SK-N-SH (cell line): ENCODE measurements around the gene TTN. TPM values are rescaled to one million over a fixed set of nuclear protein-coding genes. Genes with fewer than 3 reads are reported as not detected.

Source experiments
- CTCF ChIA-PET: fragments of 300-600, 350-600 bp; formaldehyde crosslinking; extraction: SDS; loops from one replicate; lab custom pipeline; 2021; lab: Yijun Ruan, JAX
- POLR2A ChIA-PET: fragments of 350-600 bp; sonication (Branson Sonifier 250); formaldehyde crosslinking; extraction: SDS; loops from one replicate; lab custom pipeline; 2020; ENCODE audit warnings: antibody characterized with exemption, inconsistent platforms; lab: Yijun Ruan, JAX
- DNase-seq: peaks from one replicate; pipeline ENCODE4 v3.0.0; 2012
- H2AFZ ChIP-seq: fragments of 200-600 bp; sonication (generic); 2 replicates; pipeline ENCODE4 v1.8.1; 2016; ENCODE audit warnings: antibody characterized with exemption, mild to moderate bottlenecking, low read depth
- H3F3A ChIP-seq: fragments of 200-600 bp; sonication (generic); replicated peaks from 2 replicates; pipeline ENCODE3; 2016; ENCODE audit warnings: antibody characterized with exemption, mild to moderate bottlenecking; ENCODE audit not compliant: insufficient read depth
- H3K27ac ChIP-seq, 2 experiments: fragments of 200-500 bp in 1 of 2; fragments of 200-600 bp in 1 of 2; sonication (Bioruptor generic) in 1 of 2; sonication (generic), shearing (Covaris generic) in 1 of 2; 2 replicates each; pipeline versions ENCODE4 v1.5.1 to v1.6.1; 2014 to 2016; ENCODE audit warnings: low read depth in 2 of 2, inconsistent platforms in 1 of 2, low read length in 1 of 2, mild to moderate bottlenecking in 1 of 2, mixed read lengths in 1 of 2
- H3K27me3 ChIP-seq: fragments of 200-600 bp; sonication (generic), shearing (Covaris generic); 2 replicates; pipeline ENCODE4 v1.6.1; 2016; ENCODE audit warnings: mixed run types; ENCODE audit not compliant: insufficient read depth
- H3K36me3 ChIP-seq, 2 experiments: fragments of 200-500 bp in 1 of 2; fragments of 200-600 bp in 1 of 2; sonication (Bioruptor generic) in 1 of 2; sonication (generic) in 1 of 2; replicated peaks in 1 of 2; 2 replicates each; pipeline versions ENCODE3 to v1.5.1; 2014 to 2016; ENCODE audit warnings: low read length in 1 of 2, mild to moderate bottlenecking in 1 of 2; ENCODE audit not compliant: insufficient read depth in 2 of 2, control insufficient read depth in 1 of 2
- H3K4me1 ChIP-seq, 2 experiments: fragments of 200-500 bp in 1 of 2; fragments of 200-600 bp in 1 of 2; sonication (Bioruptor generic) in 1 of 2; sonication (generic), shearing (Covaris generic) in 1 of 2; 2 replicates each; pipeline versions ENCODE4 v1.5.1 to v1.6.1; 2014 to 2016; ENCODE audit warnings: low read depth in 1 of 2, low read length in 1 of 2, mixed run types in 1 of 2; ENCODE audit not compliant: insufficient read depth in 2 of 2, control insufficient read depth in 1 of 2
- H3K4me2 ChIP-seq: fragments of 200-600 bp; sonication (generic), shearing (Covaris generic); 2 replicates; pipeline ENCODE4 v1.6.1; 2017; ENCODE audit warnings: mixed run types
- H3K4me3 ChIP-seq, 2 experiments: fragments of 200-500 bp in 1 of 2; fragments of 200-600 bp in 1 of 2; sonication (Bioruptor generic) in 1 of 2; sonication (generic), shearing (Covaris generic) in 1 of 2; 2 replicates each; pipeline versions ENCODE4 v1.5.1 to v1.8.1; 2014 to 2016; ENCODE audit warnings: low read depth in 2 of 2, inconsistent platforms in 1 of 2, low read length in 1 of 2, mild to moderate bottlenecking in 1 of 2, mixed read lengths in 1 of 2, moderate library complexity in 1 of 2
- H3K79me2 ChIP-seq: fragments of 200-600 bp; sonication (generic); 2 replicates; pipeline ENCODE4 v1.8.1; 2017; ENCODE audit warnings: mild to moderate bottlenecking; ENCODE audit not compliant: insufficient read depth
- H3K9ac ChIP-seq: fragments of 200-600 bp; sonication (generic); 2 replicates; pipeline ENCODE4 v1.6.1; 2017; ENCODE audit warnings: mixed run types
- H3K9me2 ChIP-seq: fragments of 200-600 bp; sonication (generic); 2 replicates; pipeline ENCODE4 v1.6.1; 2017; ENCODE audit warnings: mixed run types
- H3K9me3 ChIP-seq: fragments of 200-600 bp; sonication (generic); 2 replicates; pipeline ENCODE4 v1.6.1; 2017; ENCODE audit warnings: mixed run types, mild to moderate bottlenecking, moderate library complexity
- H4K20me1 ChIP-seq: fragments of 200-600 bp; sonication (generic); 2 replicates; pipeline ENCODE4 v1.6.1; 2017; ENCODE audit warnings: mild to moderate bottlenecking, mixed run types; ENCODE audit not compliant: insufficient read depth
- ELF1 ChIP-seq: IDR thresholded peaks from 2 replicates; pipeline ENCODE4 v1.4.0; 2012
- EZH2phosphoT487 ChIP-seq: fragments of 200-600 bp; sonication (generic); IDR thresholded peaks from 2 replicates; pipeline ENCODE4 v1.6.1; 2017; ENCODE audit warnings: low read depth, mixed run types, mild to moderate bottlenecking, antibody characterized with exemption, moderate library complexity, borderline replicate concordance
- FOSL2 ChIP-seq: IDR thresholded peaks from 2 replicates; pipeline ENCODE4 v1.4.0; 2012; ENCODE audit warnings: low read depth, mild to moderate bottlenecking, moderate library complexity, borderline replicate concordance
- JUND ChIP-seq: IDR thresholded peaks from 2 replicates; pipeline ENCODE4 v1.4.0; 2012
- MAX ChIP-seq: IDR thresholded peaks from 2 replicates; pipeline ENCODE4 v1.4.0; 2012; ENCODE audit warnings: low read depth
- PBX3 ChIP-seq: IDR thresholded peaks from 2 replicates; pipeline ENCODE4; 2012
- RFX5 ChIP-seq: IDR thresholded peaks from 2 replicates; pipeline ENCODE4 v1.6.1; 2012; ENCODE audit warnings: mild to moderate bottlenecking, improper control_type of control experiment, low read length
- RXRA ChIP-seq: IDR thresholded peaks from 2 replicates; pipeline ENCODE4 v1.4.0; 2012; ENCODE audit warnings: low read depth, mild to moderate bottlenecking, borderline replicate concordance
- SIN3A ChIP-seq: IDR thresholded peaks from 2 replicates; pipeline ENCODE4 v1.6.1; 2012; ENCODE audit warnings: low read depth, mild to moderate bottlenecking, low read length, moderate library complexity, borderline replicate concordance
- SMC3 ChIP-seq: IDR thresholded peaks from 2 replicates; pipeline ENCODE4 v1.6.1; 2012; ENCODE audit warnings: low read depth, low read length, improper control_type of control experiment
- TCF12 ChIP-seq: IDR thresholded peaks from 2 replicates; pipeline ENCODE4 v1.4.0; 2012
- TEAD4 ChIP-seq: IDR thresholded peaks from 2 replicates; pipeline ENCODE4 v1.4.0; 2012; ENCODE audit warnings: mild to moderate bottlenecking, borderline replicate concordance; ENCODE audit not compliant: insufficient read depth
- USF1 ChIP-seq: IDR thresholded peaks from 2 replicates; pipeline ENCODE4 v1.4.0; 2012; ENCODE audit warnings: low read depth, borderline replicate concordance
- YY1 ChIP-seq: IDR thresholded peaks from 2 replicates; pipeline ENCODE4 v1.4.0; 2012; ENCODE audit warnings: low read depth, mild to moderate bottlenecking
- WGBS: methylation state at CpG from one replicate; pipeline ENCODE4 v1.1.6; 2017; ENCODE audit warnings: low lambda C conversion rate; 5-methylcytosine and 5-hydroxymethylcytosine counted together
- polyA plus RNA-seq, 3 experiments: library from polyadenylated mRNA; depleted of rRNA; stranded (reverse); fragments of >200 nt; gene quantifications; 2 replicates each; pipeline ENCODE4 v1.2.3, GENCODE V29; 2012

The TTN gene
- polyA plus RNA-seq, 1 of the 3 experiments (the other 2 are of a cell fraction), result 0.08 TPM

GRCh38 chr2:178478130-178478438, 329.1 kb downstream of the TTN start:
- peak overlapping the region; percentile 95 for H2AFZ ChIP-seq
- H3K9ac ChIP-seq, result peak overlapping the region; percentile 89
- H3K9me2 ChIP-seq, result no peaks in the 10 kb centered on the region
- ChIA-PET POLR2A (no interaction called here), CTCF (no interaction called here)
- H4K20me1 ChIP-seq, result peaks cover 22% of the 10 kb centered on the region
- H3F3A ChIP-seq, result peaks cover 19% of the 10 kb centered on the region
- H3K4me1 ChIP-seq, result peaks cover 17 to 26% of the 10 kb centered on the region in 2 experiments
- H3K4me2 ChIP-seq, result peak overlapping the region; percentile 80
- H3K27ac ChIP-seq, result peak overlapping the region; percentile 78 to 91
- DNase-seq, result no peak
- TF ChIP-seq PBX3, result no peak
- TF ChIP-seq USF1, result no peak
- no peak for TF ChIP-seq ELF1
- TF ChIP-seq, all 33 proteins: peak for 0
- Histone ChIP-seq H3K9me3 (no peaks in the 10 kb centered on the region), H3K4me3 (peak overlapping the region; percentile 62 to 93), H3K27me3 (no peaks in the 10 kb centered on the region), H3K79me2 (peaks cover 62% of the 10 kb centered on the region), H3K36me3 (peaks cover 0 to 5% of the 10 kb centered on the region in 2 experiments)
- WGBS, result 1% methylated on average over 10 of the region's 10 CpGs

- Histone ChIP-seq H3F3A (peaks cover 19% of the 10 kb centered on the region), H3K79me2 (peaks cover 60% of the 10 kb centered on the region), H3K36me3 (peaks cover 0 to 5% of the 10 kb centered on the region in 2 experiments), H2AFZ (peak overlapping the region; percentile 95), H3K4me3 (peak overlapping the region; percentile 62 to 93), H3K9me3 (no peaks in the 10 kb centered on the region), H3K9me2 (no peaks in the 10 kb centered on the region), H3K4me1 (peaks cover 13 to 26% of the 10 kb centered on the region in 2 experiments), H3K27me3 (no peaks in the 10 kb centered on the region), H4K20me1 (peaks cover 17% of the 10 kb centered on the region), H3K9ac (peak overlapping the region; percentile 89), H3K27ac (peak overlapping the region; percentile 78 to 91), H3K4me2 (peak overlapping the region; percentile 80)
- WGBS, result under 1% methylated on average over 3 of the region's 3 CpGs
- peak; percentile 34 for DNase-seq
- CTCF ChIA-PET, result interaction anchor here (0.6 kb wide), 1 partner anchor 19 kb away, joined by 3 read pairs; no protein-coding TSS in a partner anchor
- TF ChIP-seq SMC3 (no peak), FOSL2 (no peak), TEAD4 (no peak), RFX5 (no peak), MAX (no peak), PBX3 (no peak), SIN3A (no peak), TCF12 (no peak), JUND (no peak), RXRA (no peak), EZH2phosphoT487 (no peak), YY1 (no peak)
- POLR2A ChIA-PET, result no interaction called here
These were observed 329.6 kb downstream of the TTN start for GRCh38 chr2:178477443-178478129.
